Measurements from ENCODE around the gene RASSF6.
A peak's percentile ranks its signal among the peaks of the same experiment; 100 is the strongest.
"Not testable (repeated sequence)": the region's sequence is repeated elsewhere in the genome, so short reads cannot be mapped to it uniquely, and the experiment has no call there.

Gene RASSF6

DNA sequence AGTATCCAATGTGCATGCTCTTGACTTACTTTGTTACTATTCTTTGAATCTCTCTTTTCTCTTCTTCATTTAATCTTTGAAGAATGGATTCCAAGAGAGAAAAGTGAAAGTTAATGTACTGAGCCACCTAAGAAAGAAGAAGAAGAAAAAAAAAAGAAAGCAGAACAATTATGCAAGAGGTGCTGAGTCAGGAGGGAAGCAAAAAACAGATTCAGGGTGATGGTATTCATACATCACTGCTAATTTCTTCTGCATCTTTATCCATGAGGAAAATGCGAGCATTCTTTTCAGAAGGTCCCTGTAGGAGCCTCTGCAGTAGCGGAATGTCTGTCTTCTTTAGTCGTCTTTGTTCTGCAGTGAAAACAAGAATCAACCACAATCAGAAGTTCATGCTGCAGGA, 43.9 kb downstream of the RASSF6 start:
- no peak for DNase-seq (ENCODE audit: low spot score)

DNA sequence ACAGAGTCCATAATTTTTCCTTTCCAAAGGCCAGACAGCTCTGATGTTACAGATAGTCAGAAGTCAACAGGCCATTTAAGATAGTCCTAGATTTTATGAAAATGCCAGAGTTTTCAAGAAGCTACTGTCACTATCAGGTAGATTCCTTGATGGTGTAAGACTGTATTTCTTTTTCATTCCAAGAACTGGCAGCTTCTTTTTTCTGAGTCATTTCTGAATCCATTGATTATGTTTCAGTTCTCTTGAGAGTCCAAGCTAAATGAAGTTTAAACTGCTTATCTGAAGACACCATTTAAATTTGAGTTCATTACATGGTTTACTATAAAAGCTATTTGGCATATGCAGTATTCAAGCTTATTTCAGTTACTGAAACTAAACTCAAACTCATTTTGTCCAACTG, 44.6 kb downstream of the RASSF6 start:
- no peak for DNase-seq (ENCODE audit: low spot score)

GRCh38 chr4:73573794-73574528, 46.3 kb downstream of the RASSF6 start:
- DNase-seq (ENCODE audit: low spot score): peak; percentile 41

DNA sequence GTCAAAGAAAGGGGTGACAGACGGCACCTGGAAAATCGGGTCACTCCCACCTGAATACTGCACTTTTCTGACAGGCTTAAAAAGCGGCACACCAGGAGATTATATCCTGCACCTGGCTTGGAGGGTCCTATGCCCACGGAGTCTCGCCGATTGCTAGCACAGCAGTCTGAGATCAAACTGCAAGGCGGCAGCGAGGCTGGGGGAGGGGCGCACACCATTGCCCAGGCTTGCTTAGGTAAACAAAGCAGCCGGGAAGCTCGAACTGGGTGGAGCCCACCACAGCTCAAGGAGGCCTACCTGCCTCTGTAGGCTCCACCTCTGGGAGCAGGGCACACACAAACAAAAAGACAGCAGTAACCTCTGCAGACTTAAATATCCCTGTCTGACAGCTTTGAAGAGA, 69.4 kb downstream of the RASSF6 start:
- DNase-seq (ENCODE audit: low spot score): not testable (repeated sequence)

GRCh38 chr4:73544620-73545019, 75.6 kb downstream of the RASSF6 start:
- DNase-seq (ENCODE audit: low spot score): no peak

DNA sequence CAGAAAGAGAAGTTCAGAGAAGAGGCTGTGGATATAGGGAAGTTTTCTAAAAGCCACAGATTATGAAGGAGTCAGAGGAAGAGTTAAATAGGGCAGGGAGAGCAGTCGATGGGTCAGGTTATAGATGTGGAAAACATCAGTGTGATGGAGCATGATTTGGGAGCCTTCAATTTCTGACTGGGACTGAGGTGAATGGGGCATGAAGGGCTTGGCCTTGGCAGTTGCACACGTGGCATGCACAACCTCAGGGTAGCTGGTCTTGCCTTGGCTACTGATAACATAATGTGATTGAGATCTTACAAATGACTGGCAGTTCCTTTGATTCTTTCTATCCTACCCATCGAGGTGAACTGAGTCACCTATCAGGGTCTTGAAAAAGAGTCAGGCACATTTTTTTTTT, 79.0 kb downstream of the RASSF6 start:
- DNase-seq (ENCODE audit: low spot score): no peak

- DNase-seq (ENCODE audit: low spot score): no peak
Measured at GRCh38 chr4:73540826-73541225, 79.4 kb downstream of the RASSF6 start.

GRCh38 chr4:73539386-73539785, 80.8 kb downstream of the RASSF6 start:
- DNase-seq (ENCODE audit: low spot score): no peak

GRCh38 chr4:73538162-73538561, 82.1 kb downstream of the RASSF6 start:
- DNase-seq (ENCODE audit: low spot score): no peak

DNA sequence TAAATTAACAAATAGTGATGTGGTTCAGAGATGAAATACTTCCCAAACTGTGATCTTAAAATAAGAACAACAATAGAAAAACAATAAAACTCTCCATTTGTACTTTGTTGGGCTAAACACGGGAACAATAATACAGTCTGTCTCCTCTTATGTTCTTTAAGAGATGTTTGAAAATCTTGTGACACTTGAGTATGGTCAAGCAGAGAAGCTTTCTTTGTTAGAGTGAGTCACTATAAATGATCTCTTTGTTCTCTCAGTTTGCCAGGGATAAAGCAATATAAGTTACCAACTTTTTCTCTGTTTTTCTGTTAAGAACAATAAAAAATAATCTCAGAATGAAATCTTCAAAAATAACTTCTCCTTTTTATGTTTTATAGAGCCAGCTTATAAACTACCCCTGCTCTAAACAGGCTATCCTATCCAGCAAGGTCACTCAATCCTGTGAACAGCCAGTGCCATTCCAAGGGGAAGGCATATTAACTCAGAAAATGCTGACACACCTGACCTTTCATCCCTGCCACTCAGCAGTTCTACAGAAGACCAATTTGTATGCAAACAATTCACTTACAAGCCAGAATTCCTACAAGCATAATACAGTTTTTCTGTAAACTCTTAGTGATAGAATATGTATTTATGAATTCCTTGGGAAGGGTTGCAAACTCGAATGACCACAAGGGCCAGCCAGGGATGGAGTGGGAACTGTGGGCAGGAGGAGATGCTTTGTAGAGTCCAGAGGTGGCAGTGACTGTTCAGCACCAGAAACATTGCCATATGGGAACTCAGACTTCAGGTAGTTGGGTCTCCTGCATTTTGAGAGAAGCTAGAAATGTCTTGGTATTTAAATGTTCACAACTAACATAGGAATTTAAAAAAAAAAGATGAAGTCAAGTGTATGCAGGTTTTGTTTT, 86.5 kb downstream of the RASSF6 start:
- peak; percentile 28 for DNase-seq (ENCODE audit: low spot score)

DNA sequence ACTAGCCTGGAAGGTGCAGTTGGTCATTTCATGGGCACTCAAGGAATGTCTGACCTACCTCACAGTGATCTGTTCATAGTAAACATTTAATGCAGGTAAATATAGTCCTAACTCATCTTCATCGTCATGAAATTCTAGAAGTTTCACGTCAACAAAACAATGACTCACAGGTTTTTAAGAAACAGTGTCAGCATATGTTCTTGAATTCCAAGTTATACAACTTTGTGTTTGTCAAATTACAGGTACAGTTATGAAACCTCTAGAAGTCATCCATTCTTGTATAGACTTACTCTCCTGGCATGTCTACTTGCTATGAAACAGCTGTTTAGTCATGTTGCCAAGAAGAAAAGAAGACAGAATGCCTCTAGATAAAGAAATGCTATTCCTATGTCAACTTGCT, 92.1 kb downstream of the RASSF6 start:
- no peak for DNase-seq (ENCODE audit: low spot score)

GRCh38 chr4:73527196-73527595, 93.0 kb downstream of the RASSF6 start:
- no peak for DNase-seq (ENCODE audit: low spot score)

- DNase-seq (ENCODE audit: low spot score): no peak
Measured at GRCh38 chr4:73525611-73526010, 94.6 kb downstream of the RASSF6 start.

GRCh38 chr4:73523126-73523525, 97.1 kb downstream of the RASSF6 start:
- no peak for DNase-seq (ENCODE audit: low spot score)
